Activated CD8-positive, alpha-beta memory T cell treated with anti-CD3 and anti-CD28 coated beads, Interleukin-2, amount 10 ng/mL, durations not matched to agents 7 days and 5 days (primary cell): Measurements from ENCODE around the gene RPL38. TPM values are rescaled to one million over a fixed set of nuclear protein-coding genes. Genes with fewer than 3 reads are reported as not detected.

Experiments
- ATAC-seq: fragments of 150-1000 bp; cut with Tn5 transposase; one replicate; pipeline ENCODE4 v1.10.0; 2021; ENCODE audit warnings: moderate library complexity
- CTCF ChIA-PET: fragments of 350-600 bp; sonication (Branson Sonifier 250); formaldehyde crosslinking; loops from one replicate; lab custom pipeline; 2021; ENCODE audit warnings: antibody characterized with exemption; lab: Charles Lee
- DNase-seq: peaks from one replicate; pipeline ENCODE4 v3.0.0-alpha.2; 2020
- H3K27ac Mint-ChIP-seq: one replicate; pipeline ENCODE4 v1.8.0; 2021; ENCODE audit warnings: mild to moderate bottlenecking, mixed read lengths
- H3K27me3 Mint-ChIP-seq: one replicate; pipeline ENCODE4 v1.8.0; 2021; ENCODE audit warnings: mixed read lengths
- H3K36me3 Mint-ChIP-seq: one replicate; pipeline ENCODE4 v1.8.0; 2021; ENCODE audit warnings: mild to moderate bottlenecking, mixed read lengths
- H3K4me1 Mint-ChIP-seq: one replicate; pipeline ENCODE4 v1.8.0; 2021; ENCODE audit warnings: mixed read lengths
- H3K4me3 Mint-ChIP-seq: one replicate; pipeline ENCODE4 v1.8.0; 2021; ENCODE audit warnings: mild to moderate bottlenecking, moderate library complexity, mixed read lengths
- H3K9me3 Mint-ChIP-seq: one replicate; pipeline ENCODE4 v1.8.0; 2022; ENCODE audit warnings: low read depth, mixed read lengths
- total RNA-seq, 2 experiments: library from RNA; stranded (reverse); gene quantifications; one replicate each; pipeline ENCODE4 v1.2.3, GENCODE V29; 2021

RPL38 gene
- total RNA-seq, 2 experiments from 2014 or later = 921 to 988 TPM

GRCh38 chr17:74215342-74215727 lies 11.9 kb downstream of the RPL38 start:
- H3K36me3 Mint-ChIP-seq = peaks cover 6% of the 10 kb centered on the region
- ATAC-seq (no peak), DNase-seq (no peak)
- no peak overlapping the region for H3K4me3 Mint-ChIP-seq
- H3K27ac Mint-ChIP-seq = no peak overlapping the region
- CTCF ChIA-PET = no interaction called here
- peaks cover 44% of the 10 kb centered on the region for H3K4me1 Mint-ChIP-seq
- no peaks in the 10 kb centered on the region for H3K9me3 Mint-ChIP-seq
- H3K27me3 Mint-ChIP-seq = no peaks in the 10 kb centered on the region

DNA sequence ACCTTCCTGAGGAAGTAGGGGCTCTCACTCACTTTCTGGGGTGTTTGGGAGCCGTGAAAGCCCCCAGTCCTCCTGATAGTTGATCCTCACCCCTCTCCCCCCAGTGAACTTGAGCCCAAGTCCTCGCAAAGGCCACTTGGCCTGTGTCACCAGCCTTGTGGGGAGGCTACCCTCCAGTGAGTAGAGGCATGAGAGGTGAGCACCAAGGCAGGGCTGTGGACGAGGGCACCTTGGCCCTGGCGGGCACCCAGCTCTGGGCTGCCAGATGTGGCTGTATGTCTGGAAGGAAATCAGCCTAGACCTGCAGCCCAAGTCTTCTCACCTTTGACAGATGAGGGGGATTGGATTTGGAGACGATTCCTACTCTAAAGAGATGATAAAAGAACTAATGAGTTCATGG lies 13.0 kb downstream of the RPL38 start:
- Mint-ChIP-seq H3K27me3 (no peaks in the 10 kb centered on the region), H3K4me1 (peaks cover 41% of the 10 kb centered on the region), H3K27ac (no peak overlapping the region), H3K4me3 (no peak overlapping the region), H3K9me3 (no peaks in the 10 kb centered on the region), H3K36me3 (peaks cover 3% of the 10 kb centered on the region)
- ATAC-seq (no peak), DNase-seq (no peak)
- CTCF ChIA-PET = no interaction called here

DNA sequence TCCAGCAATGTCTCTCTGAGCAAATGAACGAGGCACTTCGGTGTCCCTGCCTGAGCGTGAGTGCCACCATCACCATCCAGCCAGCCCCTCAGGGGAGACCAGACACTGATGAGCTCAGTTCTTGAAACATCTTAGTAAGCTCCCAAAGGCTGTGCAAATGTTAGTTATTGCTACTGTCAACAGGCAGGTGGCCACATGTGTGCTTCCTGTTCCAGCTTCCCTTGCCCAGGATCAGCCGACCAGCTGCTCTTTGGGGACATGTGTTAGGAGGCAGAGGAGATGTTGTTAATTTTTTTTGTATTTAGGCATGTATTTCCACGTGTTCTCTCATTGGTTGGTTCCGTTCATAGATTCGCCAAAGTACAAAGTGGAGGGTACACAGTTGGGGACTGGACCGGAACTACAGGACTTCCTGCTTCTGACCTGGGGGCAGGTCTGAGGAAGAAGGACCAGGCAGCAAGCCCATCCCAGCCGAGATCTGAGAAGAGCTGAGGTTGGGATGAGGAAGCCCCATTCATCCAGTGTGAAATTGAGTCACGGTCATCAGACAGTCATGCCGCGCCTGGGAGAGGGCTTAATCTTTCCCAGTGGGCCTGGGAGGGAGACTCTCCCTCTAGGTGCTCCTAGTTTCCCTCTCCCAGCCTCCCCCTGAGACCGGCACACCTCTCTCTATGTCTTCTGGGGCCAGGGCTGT lies 13.7 kb downstream of the RPL38 start:
- DNase-seq (no peak), ATAC-seq (no peak)
- Mint-ChIP-seq H3K36me3 (no peaks in the 10 kb centered on the region), H3K4me3 (no peak overlapping the region), H3K9me3 (no peaks in the 10 kb centered on the region), H3K27ac (no peak overlapping the region), H3K27me3 (no peaks in the 10 kb centered on the region), H3K4me1 (peaks cover 36% of the 10 kb centered on the region)
- CTCF ChIA-PET = interaction anchor here (0.6 kb wide), 1 partner anchor 81 kb away, joined by 3 read pairs; no protein-coding TSS in a partner anchor

DNA sequence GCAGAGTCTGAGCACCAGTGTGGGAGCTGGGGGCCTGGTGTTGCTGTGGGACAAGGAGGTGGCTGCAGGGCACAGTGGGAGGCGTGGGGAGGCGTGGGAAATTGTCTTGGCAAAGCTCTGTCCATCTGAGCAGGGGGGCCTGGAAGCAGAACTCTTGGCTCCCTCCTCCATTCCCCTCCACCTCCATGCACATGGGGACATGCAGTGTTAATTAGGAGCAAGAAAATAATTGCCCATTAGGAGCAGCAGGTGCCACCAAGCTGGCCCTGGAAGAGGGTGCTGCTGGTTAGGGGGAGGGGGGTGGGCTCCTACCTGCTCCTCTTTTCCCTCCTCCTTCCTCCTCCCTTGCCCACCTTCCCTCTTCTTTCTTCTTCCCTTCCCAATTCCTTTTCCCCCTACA lies 14.4 kb downstream of the RPL38 start:
- Mint-ChIP-seq H3K27me3 (no peaks in the 10 kb centered on the region), H3K4me1 (peaks cover 29% of the 10 kb centered on the region), H3K4me3 (no peak overlapping the region), H3K36me3 (no peaks in the 10 kb centered on the region), H3K27ac (no peak overlapping the region), H3K9me3 (no peaks in the 10 kb centered on the region)
- CTCF ChIA-PET = no interaction called here
- ATAC-seq = no peak
- DNase-seq = no peak

GRCh38 chr17:74218436-74218835 lies 15.0 kb downstream of the RPL38 start:
- ATAC-seq = no peak
- Mint-ChIP-seq H3K27me3 (no peaks in the 10 kb centered on the region), H3K27ac (no peak overlapping the region), H3K4me3 (no peak overlapping the region), H3K9me3 (no peaks in the 10 kb centered on the region), H3K4me1 (peaks cover 25% of the 10 kb centered on the region), H3K36me3 (no peaks in the 10 kb centered on the region)
- CTCF ChIA-PET = no interaction called here
- DNase-seq = no peak

DNA sequence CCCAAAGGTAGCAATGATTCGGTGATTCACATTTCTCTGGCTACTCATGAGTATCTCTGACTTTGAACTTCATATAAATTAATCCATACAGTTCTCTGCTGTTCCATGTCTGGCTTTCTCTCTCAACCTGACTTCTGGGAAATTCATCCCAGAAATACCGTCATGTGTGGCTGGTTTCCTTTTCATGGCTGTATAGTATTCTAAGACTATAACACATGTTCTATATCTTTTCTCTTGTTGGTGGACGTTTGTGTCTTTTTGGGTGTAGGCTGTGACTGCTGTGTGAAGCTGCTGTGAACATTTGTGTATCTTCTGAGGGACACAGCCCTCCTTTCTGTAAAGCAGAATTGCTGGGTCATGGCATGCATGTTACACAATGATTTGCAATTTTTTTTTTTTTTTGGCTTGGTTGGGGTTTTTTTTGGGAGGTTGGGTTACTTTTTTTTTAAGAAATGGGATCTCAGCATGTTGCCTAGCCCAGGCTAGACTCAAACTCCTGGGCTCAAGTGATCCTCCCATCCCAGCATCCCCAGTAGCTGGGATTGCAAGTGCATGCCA lies 16.2 kb downstream of the RPL38 start:
- H3K27ac Mint-ChIP-seq = no peak overlapping the region
- no peaks in the 10 kb centered on the region for H3K9me3 Mint-ChIP-seq
- H3K36me3 Mint-ChIP-seq = no peaks in the 10 kb centered on the region
- peaks cover 17% of the 10 kb centered on the region for H3K4me1 Mint-ChIP-seq
- DNase-seq = no peak
- ATAC-seq = no peak
- no peaks in the 10 kb centered on the region for H3K27me3 Mint-ChIP-seq
- CTCF ChIA-PET = interaction anchor here (1.2 kb wide), 1 partner anchor 20 kb away, joined by 9 read pairs; no protein-coding TSS in a partner anchor
- H3K4me3 Mint-ChIP-seq = no peak overlapping the region

DNA sequence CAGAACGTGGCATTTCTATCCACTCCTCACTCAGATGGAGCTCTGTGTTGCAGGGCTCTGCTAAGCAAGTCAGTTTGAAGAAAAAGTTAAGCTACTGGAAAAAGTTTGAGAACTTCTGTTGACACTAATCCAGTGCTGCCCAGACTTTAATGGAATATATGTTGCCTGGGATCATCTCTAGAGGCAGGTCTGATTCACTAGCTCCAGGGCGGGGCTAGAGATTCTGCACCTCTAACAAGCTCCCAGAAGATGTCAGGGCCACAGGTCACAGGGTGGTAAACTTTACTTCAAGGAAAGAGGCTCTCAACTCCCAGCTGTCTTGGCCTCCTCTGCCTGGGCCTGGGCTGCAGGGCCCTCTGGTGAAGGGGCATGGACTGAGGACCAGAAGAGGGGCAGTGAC lies 16.7 kb downstream of the RPL38 start:
- no peak for ATAC-seq
- CTCF ChIA-PET = interaction anchor here (1.2 kb wide), 1 partner anchor 21 kb away, joined by 9 read pairs; no protein-coding TSS in a partner anchor
- peaks cover 11% of the 10 kb centered on the region for H3K4me1 Mint-ChIP-seq

GRCh38 chr17:74220946-74221818 lies 17.7 kb downstream of the RPL38 start:
- no peaks in the 10 kb centered on the region for H3K36me3 Mint-ChIP-seq
- H3K27ac Mint-ChIP-seq = no peak overlapping the region
- DNase-seq = no peak
- ATAC-seq = no peak
- no peak overlapping the region for H3K4me3 Mint-ChIP-seq
- no peaks in the 10 kb centered on the region for H3K9me3 Mint-ChIP-seq
- H3K4me1 Mint-ChIP-seq = peaks cover 1% of the 10 kb centered on the region
- CTCF ChIA-PET = interaction anchor here (2.0 kb wide), 1 partner anchor 22 kb away, joined by 6 read pairs; no protein-coding TSS in a partner anchor
- no peaks in the 10 kb centered on the region for H3K27me3 Mint-ChIP-seq

More for the DNA sequence above, 16.7 kb downstream of the RPL38 start:
- Mint-ChIP-seq H3K9me3 (no peaks in the 10 kb centered on the region), H3K27me3 (no peaks in the 10 kb centered on the region), H3K36me3 (no peaks in the 10 kb centered on the region), H3K4me3 (no peak overlapping the region), H3K27ac (no peak overlapping the region)
- no peak for DNase-seq

DNA sequence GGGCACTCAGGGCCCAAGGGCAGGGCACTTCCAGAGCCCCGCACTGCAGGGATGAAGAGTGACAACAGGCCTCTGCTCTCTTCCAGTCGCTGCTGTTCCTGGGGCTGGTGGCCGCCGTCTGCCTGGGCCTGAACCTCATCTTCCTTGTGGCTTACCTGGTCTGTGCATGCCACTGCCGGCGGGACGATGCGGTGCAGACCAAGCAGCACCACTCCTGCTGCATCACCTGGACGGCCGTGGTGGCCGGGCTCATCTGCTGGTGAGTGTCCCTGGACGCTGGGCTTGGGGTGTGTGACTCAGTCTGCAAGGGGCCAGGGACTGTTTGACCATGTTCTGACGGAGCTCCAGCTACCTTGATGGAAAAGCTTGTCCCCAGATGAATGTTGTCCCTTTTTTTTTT lies 18.9 kb downstream of the RPL38 start:
- CTCF ChIA-PET = interaction anchor here (1.1 to 2.0 kb wide), 2 partner anchors 13 to 23 kb away, joined by 3 to 6 read pairs; no protein-coding TSS in a partner anchor
- H3K4me3 Mint-ChIP-seq = no peak overlapping the region
- H3K9me3 Mint-ChIP-seq = no peaks in the 10 kb centered on the region
- no peaks in the 10 kb centered on the region for H3K36me3 Mint-ChIP-seq
- H3K27ac Mint-ChIP-seq = no peak overlapping the region
- DNase-seq = no peak
- H3K27me3 Mint-ChIP-seq = no peaks in the 10 kb centered on the region
- H3K4me1 Mint-ChIP-seq = no peaks in the 10 kb centered on the region
- no peak for ATAC-seq

DNA sequence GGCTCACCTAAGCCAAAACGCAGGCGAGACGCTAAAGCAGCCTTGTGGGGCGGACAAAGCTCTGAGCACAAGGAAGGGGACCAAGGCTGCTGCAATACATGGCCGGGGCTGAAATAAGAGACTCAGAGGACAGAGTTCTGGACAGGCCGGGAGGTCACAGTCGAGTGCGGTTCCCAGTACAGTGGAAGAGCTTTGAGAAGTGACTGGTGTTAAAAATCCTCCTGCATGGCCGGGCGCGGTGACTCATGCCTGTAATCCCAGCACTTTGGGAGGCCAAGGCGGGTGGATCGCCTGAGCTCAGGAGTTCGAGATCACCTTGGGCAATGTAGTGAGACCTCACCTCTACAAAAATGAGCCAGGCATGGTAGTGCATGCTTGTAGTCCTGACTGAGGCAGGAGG lies 20.4 kb downstream of the RPL38 start:
- no peaks in the 10 kb centered on the region for H3K27me3 Mint-ChIP-seq
- CTCF ChIA-PET = interaction anchor here (0.7 kb wide), 1 partner anchor 46 kb away, joined by 8 read pairs; no protein-coding TSS in a partner anchor
- no peaks in the 10 kb centered on the region for H3K36me3 Mint-ChIP-seq
- H3K27ac Mint-ChIP-seq = no peak overlapping the region
- no peak for ATAC-seq
- no peak for DNase-seq
- H3K9me3 Mint-ChIP-seq = no peaks in the 10 kb centered on the region
- no peak overlapping the region for H3K4me3 Mint-ChIP-seq
- H3K4me1 Mint-ChIP-seq = no peaks in the 10 kb centered on the region

GRCh38 chr17:74224959-74225725 lies 21.7 kb downstream of the RPL38 start:
- no peaks in the 10 kb centered on the region for H3K27me3 Mint-ChIP-seq
- no peaks in the 10 kb centered on the region for H3K9me3 Mint-ChIP-seq
- H3K4me1 Mint-ChIP-seq = no peaks in the 10 kb centered on the region
- no peak overlapping the region for H3K4me3 Mint-ChIP-seq
- H3K36me3 Mint-ChIP-seq = no peaks in the 10 kb centered on the region
- no peak overlapping the region for H3K27ac Mint-ChIP-seq
- ATAC-seq (no peak), DNase-seq (no peak)
- CTCF ChIA-PET = no interaction called here

DNA sequence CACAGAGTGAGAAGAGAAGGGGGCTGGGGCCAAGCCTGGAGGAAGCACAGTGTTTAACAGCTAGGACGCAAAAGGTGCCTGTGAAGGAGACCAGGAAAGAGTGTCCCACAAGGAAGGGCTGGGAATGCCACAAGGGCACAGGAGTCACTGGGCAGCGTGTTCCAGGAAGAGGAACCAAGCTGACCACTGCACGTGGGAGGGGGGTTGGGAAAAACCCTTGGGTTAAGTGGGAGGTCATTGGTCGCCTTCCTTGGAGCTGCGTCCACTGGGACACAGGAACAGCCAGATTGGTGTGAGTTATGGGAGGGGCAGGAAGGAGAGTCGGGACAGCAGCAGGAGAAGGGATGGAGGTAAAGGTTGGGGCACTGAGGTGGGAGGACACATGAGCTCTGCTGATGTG lies 22.8 kb downstream of the RPL38 start:
- no peaks in the 10 kb centered on the region for H3K4me1 Mint-ChIP-seq
- no peaks in the 10 kb centered on the region for H3K27me3 Mint-ChIP-seq
- no peaks in the 10 kb centered on the region for H3K36me3 Mint-ChIP-seq
- CTCF ChIA-PET = no interaction called here
- DNase-seq (no peak), ATAC-seq (no peak)
- no peaks in the 10 kb centered on the region for H3K9me3 Mint-ChIP-seq
- H3K4me3 Mint-ChIP-seq = no peak overlapping the region
- H3K27ac Mint-ChIP-seq = no peak overlapping the region
